Left lung (tissue), 10 donors: ENCODE results near the gene OTC. TPM values are rescaled to one million over a fixed set of nuclear protein-coding genes. Genes with fewer than 3 reads are reported as not detected.

Source experiments
- ATAC-seq: fragments of 200-7000 bp; cut with Tn5 transposase; one replicate; pipeline ENCODE4 v1.9.1; 2020; ENCODE audit warnings: moderate library complexity
- DNase-seq, 4 donors: peaks; one replicate each; pipeline ENCODE4 v3.0.0-alpha.2; 2013 to 2020
- H3K27ac ChIP-seq, 2 donors: fragments of 200-600 bp; sonication (generic) in 1 of 2; one replicate each; pipeline versions ENCODE4 v1.5.0 to v1.8.0; 2020 to 2021
- H3K27me3 ChIP-seq, 2 donors: fragments of 200-600 bp; sonication (generic) in 1 of 2; one replicate each; pipeline versions ENCODE4 v1.5.0 to v1.8.0; 2020 to 2021
- H3K36me3 ChIP-seq, 2 donors: fragments of 200-600 bp; sonication (generic) in 1 of 2; one replicate each; pipeline versions ENCODE4 v1.5.0 to v1.8.0; 2020 to 2021
- H3K4me1 ChIP-seq, 2 donors: fragments of 200-600 bp; one replicate each; pipeline ENCODE4 v1.8.0; 2021
- H3K4me3 ChIP-seq, 2 donors: fragments of 200-600 bp; sonication (generic) in 1 of 2; one replicate each; pipeline versions ENCODE4 v1.5.0 to v1.8.0; 2020 to 2021; ENCODE audit warnings: mild to moderate bottlenecking in 1 of 2
- H3K9me3 ChIP-seq, 2 donors: fragments of 200-600 bp; sonication (generic) in 1 of 2; one replicate each; pipeline versions ENCODE4 v1.5.0 to v1.8.0; 2020 to 2021
- intact Hi-C, 2 donors: fragments of 100-400 bp; cut with DNase I; formaldehyde crosslinking; loops; one replicate each; pipeline versions ENCODE4 v1.11.2 to v1.14.2; 2022
- polyA plus RNA-seq, 6 donors: library from polyadenylated mRNA; unstranded; fragments of 120-200 nt; gene quantifications; one replicate each; pipeline ENCODE4 v1.2.1, GENCODE V29; 2013; ENCODE audit not compliant: insufficient read length in 6 of 6
- total RNA-seq, 2 donors: library from RNA; stranded (reverse); fragmentation: NEBNext Ultra II Directional; extraction: Animal tissue kit (Norgen Biotek cat#: 25700); gene quantifications; one replicate each; pipeline ENCODE4 v1.2.1, GENCODE V29; 2021
- TF ChIP-seq, protein P1 (sequence below), 2 donors: fragments of 200-600 bp; sonication (generic) in 1 of 2; IDR thresholded peaks; one replicate each; pipeline versions ENCODE4 v1.5.0 to v1.8.0; 2021; ENCODE audit warnings: antibody characterized with exemption in 2 of 2
- donor health status: DM: no; HTN: yes; CAD: no.
- donor health status: DM: no; HTN: no; CAD: no.

The OTC gene
- total and polyA plus RNA-seq, 8 donors: 0.14 to 1.5 (median 0.26) TPM; not detected in 3

DNA sequence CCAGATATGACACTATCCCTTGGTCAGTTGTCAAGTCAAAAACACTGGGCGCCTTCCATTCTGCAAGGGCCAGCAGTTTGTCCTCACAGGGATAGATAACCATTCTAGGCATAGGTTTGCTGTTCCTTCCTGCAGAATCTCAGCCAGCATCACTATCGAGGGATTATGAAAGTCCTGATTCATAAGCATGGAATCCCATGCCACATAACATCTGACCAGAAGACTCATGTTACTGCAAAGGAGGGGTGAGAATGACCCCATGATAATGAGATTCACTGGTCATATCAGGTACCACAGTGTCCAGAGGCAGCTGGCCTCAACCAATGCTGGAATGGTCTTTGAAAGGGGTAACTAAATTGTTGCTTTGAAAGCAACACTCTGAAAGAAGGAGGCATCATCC, 84.7 kb downstream of the OTC start:
- Histone ChIP-seq H3K27ac (no peak overlapping the region), H3K27me3 (peaks cover 0 to 4% of the 10 kb centered on the region in 2 donors), H3K9me3 (no peaks in the 10 kb centered on the region), H3K4me1 (no peaks in the 10 kb centered on the region), H3K36me3 (no peaks in the 10 kb centered on the region), H3K4me3 (no peak overlapping the region)
- TF ChIP-seq, protein P1, sequence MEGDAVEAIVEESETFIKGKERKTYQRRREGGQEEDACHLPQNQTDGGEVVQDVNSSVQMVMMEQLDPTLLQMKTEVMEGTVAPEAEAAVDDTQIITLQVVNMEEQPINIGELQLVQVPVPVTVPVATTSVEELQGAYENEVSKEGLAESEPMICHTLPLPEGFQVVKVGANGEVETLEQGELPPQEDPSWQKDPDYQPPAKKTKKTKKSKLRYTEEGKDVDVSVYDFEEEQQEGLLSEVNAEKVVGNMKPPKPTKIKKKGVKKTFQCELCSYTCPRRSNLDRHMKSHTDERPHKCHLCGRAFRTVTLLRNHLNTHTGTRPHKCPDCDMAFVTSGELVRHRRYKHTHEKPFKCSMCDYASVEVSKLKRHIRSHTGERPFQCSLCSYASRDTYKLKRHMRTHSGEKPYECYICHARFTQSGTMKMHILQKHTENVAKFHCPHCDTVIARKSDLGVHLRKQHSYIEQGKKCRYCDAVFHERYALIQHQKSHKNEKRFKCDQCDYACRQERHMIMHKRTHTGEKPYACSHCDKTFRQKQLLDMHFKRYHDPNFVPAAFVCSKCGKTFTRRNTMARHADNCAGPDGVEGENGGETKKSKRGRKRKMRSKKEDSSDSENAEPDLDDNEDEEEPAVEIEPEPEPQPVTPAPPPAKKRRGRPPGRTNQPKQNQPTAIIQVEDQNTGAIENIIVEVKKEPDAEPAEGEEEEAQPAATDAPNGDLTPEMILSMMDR (IDR thresholded peaks at IDR 0.05): no peak
- DNase-seq (no peak), ATAC-seq (no peak)
- intact Hi-C loops: no loop called here

- peaks cover 0 to 4% of the 10 kb centered on the region in 2 donors for H3K27me3 ChIP-seq
- DNase-seq: no peak
- intact Hi-C loops: no loop called here
- no peak for ATAC-seq
- H3K4me3 ChIP-seq: no peak overlapping the region
- TF ChIP-seq, protein P1 (IDR thresholded peaks at IDR 0.05): no peak
- no peak overlapping the region for H3K27ac ChIP-seq
- no peaks in the 10 kb centered on the region for H3K4me1 ChIP-seq
- H3K9me3 ChIP-seq: no peaks in the 10 kb centered on the region
- no peaks in the 10 kb centered on the region for H3K36me3 ChIP-seq
Observed at GRCh38 chrX:38438321-38438720, 85.9 kb downstream of the OTC start.

- no peak overlapping the region for H3K4me3 ChIP-seq
- H3K27me3 ChIP-seq: no peaks in the 10 kb centered on the region
- ATAC-seq (no peak), DNase-seq (no peak)
- TF ChIP-seq, protein P1 (IDR thresholded peaks at IDR 0.05): no peak
- intact Hi-C loops: no loop called here
- H3K36me3 ChIP-seq: no peaks in the 10 kb centered on the region
- H3K4me1 ChIP-seq: no peaks in the 10 kb centered on the region
- no peaks in the 10 kb centered on the region for H3K9me3 ChIP-seq
- H3K27ac ChIP-seq: no peak overlapping the region
Observed at GRCh38 chrX:38452603-38453002, 100.2 kb downstream of the OTC start.

GRCh38 chrX:38458071-38458470, 105.7 kb downstream of the OTC start:
- Histone ChIP-seq H3K27ac (no peak overlapping the region), H3K36me3 (no peaks in the 10 kb centered on the region), H3K9me3 (no peaks in the 10 kb centered on the region), H3K4me3 (no peak overlapping the region), H3K27me3 (no peaks in the 10 kb centered on the region), H3K4me1 (no peaks in the 10 kb centered on the region)
- intact Hi-C loops: no loop called here
- ATAC-seq: no peak
- DNase-seq: peak in 1 of 4 donors; percentile 3
- TF ChIP-seq, protein P1 (IDR thresholded peaks at IDR 0.05): no peak

GRCh38 chrX:38462257-38462656, 109.9 kb downstream of the OTC start:
- Histone ChIP-seq H3K36me3 (no peaks in the 10 kb centered on the region), H3K9me3 (no peaks in the 10 kb centered on the region), H3K27ac (no peak overlapping the region), H3K4me1 (no peaks in the 10 kb centered on the region), H3K4me3 (no peak overlapping the region), H3K27me3 (no peaks in the 10 kb centered on the region)
- TF ChIP-seq, protein P1 (IDR thresholded peaks at IDR 0.05): no peak
- intact Hi-C loops: no loop called here
- no peak for DNase-seq
- no peak for ATAC-seq
